NCI-H226 (cell line): ENCODE measurements around the gene PNPLA3.
A peak's percentile ranks its signal among the peaks of the same experiment; 100 is the strongest.

Experiments
- DNase-seq: peaks from one replicate; pipeline ENCODE4 v3.0.0-alpha.2; 2015

PNPLA3 gene

GRCh38 chr22:43925433-43926348 is 2.1 kb downstream of the PNPLA3 start:
- DNase-seq, result no peak

DNA sequence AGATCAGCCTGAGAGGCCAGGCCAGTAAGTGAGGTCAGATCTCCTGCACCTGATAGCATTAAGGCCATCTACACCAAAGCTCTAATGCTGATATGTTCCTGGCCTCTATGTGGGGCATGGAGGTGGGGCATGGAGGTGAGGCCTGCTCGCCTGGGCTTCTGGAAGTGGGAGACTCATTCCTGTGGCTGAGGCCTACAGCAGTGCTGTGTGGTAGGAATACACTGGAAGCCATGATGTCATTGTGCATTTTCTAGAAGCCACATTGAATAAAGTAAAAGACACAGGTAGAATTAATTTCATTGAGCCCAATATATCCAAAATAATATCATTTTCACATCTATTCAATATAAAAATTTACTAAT is 2.7 kb downstream of the PNPLA3 start:
- no peak for DNase-seq

DNA sequence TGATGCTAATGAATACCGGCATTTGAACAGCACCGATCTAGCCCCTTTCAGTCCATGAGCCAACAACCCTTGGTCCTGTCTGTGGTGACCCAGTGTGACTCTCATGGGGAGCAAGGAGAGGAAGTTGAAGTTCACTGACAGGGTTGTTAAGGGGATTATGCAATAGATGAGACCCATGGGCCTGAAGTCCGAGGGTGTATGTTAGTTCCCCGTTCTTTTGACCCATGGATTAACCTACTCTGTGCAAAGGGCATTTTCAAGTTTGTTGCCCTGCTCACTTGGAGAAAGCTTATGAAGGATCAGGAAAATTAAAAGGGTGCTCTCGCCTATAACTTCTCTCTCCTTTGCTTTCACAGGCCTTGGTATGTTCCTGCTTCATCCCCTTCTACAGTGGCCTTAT is 4.9 kb downstream of the PNPLA3 start:
- no peak for DNase-seq

DNA sequence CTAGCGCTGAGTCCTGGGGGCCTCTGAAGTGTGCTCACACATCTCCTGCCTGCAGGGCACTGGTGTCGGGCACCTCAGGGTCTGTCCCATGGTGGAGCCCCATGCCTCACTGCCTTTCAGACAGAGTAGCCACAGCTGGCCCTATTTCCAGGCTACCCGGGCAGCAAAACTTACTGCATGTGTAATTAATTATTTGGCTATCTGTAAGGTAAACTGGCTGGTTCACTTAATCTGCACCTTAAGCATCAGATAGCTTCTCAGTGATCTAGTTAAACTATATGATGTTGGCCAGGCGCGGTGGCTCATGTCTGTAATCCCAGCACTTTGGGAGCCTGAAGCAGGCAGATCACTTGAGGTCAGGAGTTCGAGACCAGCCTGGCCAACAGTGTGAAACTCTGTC is 5.3 kb downstream of the PNPLA3 start:
- DNase-seq, result no peak

DNA sequence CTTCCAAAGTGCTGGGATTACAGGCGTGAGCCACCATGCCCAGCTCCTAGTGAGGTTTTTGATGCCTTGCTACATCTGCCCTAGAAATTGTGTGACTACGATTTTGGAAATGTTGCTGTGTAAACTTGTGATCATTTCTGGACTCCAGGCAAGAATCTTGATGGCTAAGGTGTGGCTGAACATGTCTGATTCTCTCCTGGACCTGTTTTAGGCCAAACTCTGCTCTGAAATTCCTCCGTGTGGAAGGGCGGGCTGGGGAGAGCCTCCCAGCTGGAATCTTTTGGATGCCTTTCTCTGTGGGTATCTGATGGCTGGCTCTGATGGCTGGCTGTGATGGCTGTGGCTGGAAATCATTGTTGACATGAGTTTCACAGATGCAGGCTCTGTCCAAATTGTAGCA is 8.2 kb downstream of the PNPLA3 start:
- no peak for DNase-seq

DNA sequence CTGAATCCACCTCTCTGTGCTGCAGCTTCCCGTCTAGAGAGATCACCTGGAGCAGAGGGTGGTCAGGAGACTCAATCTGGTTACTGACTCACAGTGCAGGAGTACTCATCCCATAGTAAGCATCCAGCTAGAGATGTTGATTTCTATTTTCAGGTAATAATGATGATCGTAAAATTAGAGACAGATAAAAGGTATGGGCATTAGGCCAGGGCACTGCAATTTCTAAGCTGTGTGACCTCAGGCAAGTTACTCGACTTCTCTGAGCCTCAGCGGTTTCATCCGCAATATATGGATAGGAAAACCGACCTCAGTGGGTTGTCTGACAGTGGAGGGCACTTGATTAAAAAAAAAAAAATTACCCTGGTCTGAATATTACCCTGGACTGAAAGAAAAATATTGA is 17.8 kb downstream of the PNPLA3 start:
- no peak for DNase-seq

DNA sequence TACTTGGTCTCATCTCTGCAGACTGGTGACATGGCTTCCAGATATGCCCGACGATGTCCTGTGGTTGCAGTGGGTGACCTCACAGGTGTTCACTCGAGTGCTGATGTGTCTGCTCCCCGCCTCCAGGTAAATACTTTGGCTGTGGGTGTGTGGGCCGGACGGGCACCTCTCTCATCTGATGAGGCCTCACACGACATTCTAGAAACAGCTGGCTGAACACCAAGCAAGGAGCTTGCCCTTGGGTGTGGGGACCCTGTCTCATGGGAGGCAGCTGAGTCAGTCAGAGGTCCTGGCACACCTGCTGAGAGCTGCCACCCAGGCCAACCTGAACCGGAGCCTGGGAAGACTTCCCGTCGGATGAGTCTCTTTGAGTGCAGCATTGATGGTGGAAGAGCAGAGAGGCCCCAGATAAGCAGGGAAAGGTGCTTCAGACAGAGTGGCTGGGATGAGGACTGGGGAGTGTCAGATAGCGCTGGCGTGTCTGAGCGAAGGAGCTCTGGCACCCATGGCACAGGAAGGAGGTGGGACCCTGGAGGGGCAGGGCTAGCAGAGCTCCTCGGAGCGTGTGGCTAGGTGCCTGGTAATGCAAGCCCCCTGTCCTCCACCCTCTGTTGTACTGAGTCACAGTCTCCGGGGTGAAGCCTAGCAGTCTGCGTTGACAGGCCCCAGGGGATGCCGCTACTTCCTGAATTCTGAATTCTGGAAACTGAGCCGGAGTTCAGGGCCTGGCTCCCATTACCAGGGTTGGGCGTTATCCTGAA is 21.2 kb downstream of the PNPLA3 start:
- no peak for DNase-seq

DNA sequence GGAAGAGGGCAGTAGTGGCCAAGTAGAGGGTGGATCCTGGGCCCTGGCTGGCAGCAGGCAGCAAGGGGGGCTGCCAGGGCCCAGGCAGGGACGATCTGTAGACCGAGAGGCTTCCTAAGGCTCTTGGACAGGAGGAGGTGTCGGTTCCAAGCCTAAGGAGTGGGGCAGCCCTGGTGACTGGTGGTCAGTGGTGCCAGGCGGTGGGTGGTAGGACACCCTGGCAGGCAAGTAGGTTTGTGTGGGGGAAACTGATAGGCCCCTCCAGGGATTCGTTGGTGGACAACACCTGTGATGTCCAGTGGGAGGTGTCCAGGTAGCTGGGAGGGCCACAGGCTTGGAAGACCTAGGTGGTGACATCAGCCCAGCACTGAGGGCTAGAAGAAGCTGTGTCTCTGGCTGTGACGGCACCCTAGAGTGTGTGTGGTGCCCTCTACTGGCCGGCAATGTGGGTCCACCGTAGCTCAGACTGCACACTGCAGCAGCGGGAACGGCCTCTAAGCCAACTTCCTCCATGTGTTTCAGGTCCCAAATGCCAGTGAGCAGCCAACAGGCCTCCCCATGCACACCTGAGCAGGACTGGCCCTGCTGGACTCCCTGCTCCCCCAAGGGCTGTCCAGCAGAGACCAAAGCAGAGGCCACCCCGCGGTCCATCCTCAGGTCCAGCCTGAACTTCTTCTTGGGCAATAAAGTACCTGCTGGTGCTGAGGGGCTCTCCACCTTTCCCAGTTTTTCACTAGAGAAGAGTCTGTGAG is 22.2 kb downstream of the PNPLA3 start:
- DNase-seq, result peak; percentile 14

GRCh38 chr22:43946384-43946667 is 22.7 kb downstream of the PNPLA3 start:
- DNase-seq, result no peak

DNA sequence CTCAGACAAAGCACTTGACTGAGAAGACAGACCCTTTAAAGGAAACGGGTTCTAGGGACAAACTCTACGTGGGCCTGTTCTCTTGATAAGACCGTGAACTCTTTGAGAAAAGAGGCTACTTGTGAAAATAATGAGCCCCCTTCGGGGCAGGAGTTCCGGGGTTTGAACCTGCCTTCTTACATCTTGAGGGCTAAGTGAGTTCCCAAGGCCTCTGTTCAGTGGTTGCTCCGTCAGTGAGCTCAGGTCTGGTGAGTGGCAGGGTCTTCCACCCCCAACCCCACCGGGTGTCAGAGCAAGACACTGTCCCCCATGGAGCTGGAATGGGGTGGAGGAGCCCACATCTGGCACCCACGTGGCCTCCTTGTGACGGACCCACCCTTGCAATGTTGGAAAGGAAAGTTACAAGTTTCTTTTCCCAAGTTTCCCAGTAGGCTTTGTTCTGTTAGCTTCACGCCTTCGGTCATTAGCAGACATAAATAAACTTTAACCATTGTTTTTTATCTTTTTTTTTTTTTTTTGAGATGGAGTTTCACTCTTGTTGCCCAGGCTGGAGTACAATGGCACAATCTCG is 25.3 kb downstream of the PNPLA3 start:
- no peak for DNase-seq

GRCh38 chr22:43951391-43951790 is 27.8 kb downstream of the PNPLA3 start:
- no peak for DNase-seq

- DNase-seq, result no peak
These were observed 28.4 kb downstream of the PNPLA3 start for GRCh38 chr22:43951966-43952365.

DNA sequence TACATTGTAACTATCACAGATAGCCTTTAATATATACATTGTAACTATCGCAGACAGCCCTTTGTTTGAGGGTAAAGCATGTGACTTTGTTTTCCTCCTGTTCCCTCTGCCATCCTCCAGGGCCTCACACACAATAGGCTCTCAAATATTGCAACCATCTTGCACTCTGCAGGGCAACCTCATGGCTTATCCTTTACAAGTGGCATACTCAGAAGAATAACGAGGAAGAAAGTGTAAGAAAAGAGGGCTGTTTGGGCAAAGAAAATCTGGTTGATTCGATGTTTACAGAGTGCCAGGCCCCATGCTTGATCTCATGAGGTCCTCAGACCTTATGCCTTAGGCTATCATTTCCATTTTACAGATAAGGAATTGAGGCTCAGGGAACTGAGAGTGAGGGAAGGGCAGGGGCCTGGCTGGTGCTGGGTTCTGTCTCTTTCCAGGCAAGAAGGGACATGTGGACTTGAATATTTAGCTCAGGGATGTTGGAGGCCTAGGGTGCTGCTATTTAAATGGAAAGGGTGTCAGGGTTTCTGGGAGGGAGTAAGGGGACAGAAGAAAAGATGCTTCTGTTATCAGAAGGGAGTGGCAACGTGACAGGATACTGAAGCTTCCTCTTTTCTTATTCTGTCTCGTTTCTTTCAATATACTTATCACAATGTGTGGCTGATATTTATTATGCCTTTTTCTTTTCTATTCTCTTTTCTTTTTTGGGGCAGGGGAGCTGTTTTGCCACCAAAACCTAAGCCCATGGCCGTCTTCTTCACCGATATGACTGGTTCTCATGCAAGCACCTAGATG is 30.6 kb downstream of the PNPLA3 start:
- DNase-seq, result no peak

DNA sequence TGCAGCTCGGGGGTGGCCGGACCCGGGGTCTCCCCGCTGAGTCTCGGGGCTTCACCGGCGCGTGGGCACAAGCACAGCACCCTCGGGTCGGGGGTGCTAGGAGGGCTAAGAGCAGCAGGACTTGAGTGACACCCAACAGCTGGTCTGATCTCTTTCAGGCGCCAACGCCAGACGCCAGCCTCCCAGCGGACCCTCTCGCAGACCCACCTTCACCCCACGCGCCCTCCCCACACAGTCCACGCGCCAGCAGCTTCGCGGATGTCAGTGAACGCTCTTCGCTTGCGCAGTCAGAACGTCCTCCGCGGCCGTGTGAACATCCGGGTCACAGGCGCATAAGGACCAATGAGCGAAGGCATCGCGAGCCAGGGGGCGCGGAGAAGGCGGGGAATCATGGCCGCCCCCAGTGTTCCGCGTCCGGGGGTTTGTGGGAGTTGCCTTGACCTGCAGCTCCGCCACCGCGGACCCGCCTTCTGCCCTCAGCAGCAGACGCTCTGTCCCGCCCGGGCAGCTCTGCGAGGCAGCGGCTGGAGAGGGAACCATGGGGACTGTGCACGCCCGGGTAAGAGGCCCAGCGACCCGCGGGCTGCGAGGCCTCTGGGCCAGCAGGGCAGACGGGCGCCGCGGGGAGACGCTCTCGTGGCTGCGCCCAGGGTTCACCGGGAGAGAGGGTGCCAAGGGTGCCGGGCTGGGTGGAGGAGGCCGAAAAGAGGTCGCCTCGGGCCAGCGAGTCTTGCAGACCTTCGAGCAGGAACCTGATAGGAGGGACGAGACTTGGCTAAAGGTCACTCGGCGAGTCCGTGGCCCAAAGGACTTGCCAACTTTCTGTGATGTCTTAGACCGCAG is 31.7 kb downstream of the PNPLA3 start, which contains the start of gene SAMM50:
SAMM50 (plus strand) TSS at position 403 of the 843 bp plus-strand sequence; CDS start at position 539, 136 bp downstream.
- DNase-seq, result peak; percentile 63

GRCh38 chr22:43955883-43956782 is 32.5 kb downstream of the PNPLA3 start:
- DNase-seq, result no peak

DNA sequence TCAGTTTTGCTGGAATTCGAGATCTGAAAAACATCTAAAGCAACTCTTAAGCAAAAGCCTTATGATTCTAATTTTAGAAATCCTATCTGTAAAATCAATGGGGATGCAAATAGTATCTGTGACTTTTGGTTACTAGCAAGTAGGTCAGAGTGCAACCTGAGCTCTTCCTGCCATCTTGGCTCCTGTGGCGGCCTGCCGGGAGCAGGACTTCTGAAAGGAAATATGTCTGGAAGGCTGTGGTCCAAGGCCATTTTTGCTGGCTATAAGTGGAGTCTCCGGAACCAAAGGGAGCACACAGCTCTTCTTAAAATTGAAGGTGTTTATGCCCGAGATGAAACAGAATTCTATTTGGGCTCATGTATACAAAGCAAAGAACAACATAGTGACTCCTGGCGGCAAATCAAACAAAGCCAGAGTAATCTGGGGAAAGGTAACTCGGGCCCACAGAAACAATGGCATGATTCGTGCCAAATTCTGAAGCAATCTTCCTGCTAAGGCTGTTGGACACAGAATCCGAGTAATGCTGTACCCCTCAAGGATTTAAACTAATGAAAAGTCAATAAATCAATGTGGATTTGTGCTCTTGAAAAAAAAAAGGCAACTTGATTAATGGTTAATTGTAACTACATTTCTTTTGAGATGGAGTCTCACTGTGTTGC is 33.3 kb downstream of the PNPLA3 start:
- no peak for DNase-seq

- DNase-seq, result no peak
These were observed 34.3 kb downstream of the PNPLA3 start for GRCh38 chr22:43957871-43958270.

GRCh38 chr22:43964314-43964857 is 40.8 kb downstream of the PNPLA3 start:
- DNase-seq, result no peak

DNA sequence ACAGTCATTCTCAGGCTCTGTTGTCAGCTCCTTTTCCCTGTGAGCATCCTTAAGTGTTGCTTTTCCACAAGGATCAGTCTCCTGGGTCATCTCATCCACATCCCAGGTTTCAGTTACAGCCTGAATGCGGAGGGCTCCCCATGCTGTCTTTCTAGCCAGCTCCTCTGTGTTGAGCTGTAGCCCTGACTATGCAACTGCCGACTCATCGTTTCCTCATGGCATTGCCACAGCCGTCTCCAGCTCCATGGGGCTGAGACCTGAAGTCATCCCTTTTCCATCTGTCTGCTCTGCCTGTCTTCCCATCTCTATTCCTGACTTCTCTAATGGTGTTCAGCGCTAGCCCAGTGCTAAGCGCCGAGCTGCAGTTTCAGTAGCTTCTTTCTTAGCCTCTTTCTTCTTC is 43.5 kb downstream of the PNPLA3 start:
- DNase-seq, result no peak
